Stimulated activated CD4-positive, alpha-beta T cell treated with anti-CD3 and anti-CD28 coated beads, Interleukin-12 subunit alpha, Interleukin-12 subunit beta, amount 100 ng/mL, for 24 hours (primary cell): ENCODE data around the gene ZNF593.

Experiments used
- DNase-seq, 2 experiments: peaks; one replicate each; pipeline ENCODE4 v3.0.0-alpha.2; 2020; ENCODE audit warnings: low read depth in 2 of 2

ZNF593 gene

GRCh38 chr1:26169669-26170471 lies at the start of gene ZNF593:
Gene ZNF593 (plus strand): TSS chr1:26169908. CDS start chr1:26169984, 76 bp downstream.
- peak; percentile 80 to 88 for DNase-seq

DNA sequence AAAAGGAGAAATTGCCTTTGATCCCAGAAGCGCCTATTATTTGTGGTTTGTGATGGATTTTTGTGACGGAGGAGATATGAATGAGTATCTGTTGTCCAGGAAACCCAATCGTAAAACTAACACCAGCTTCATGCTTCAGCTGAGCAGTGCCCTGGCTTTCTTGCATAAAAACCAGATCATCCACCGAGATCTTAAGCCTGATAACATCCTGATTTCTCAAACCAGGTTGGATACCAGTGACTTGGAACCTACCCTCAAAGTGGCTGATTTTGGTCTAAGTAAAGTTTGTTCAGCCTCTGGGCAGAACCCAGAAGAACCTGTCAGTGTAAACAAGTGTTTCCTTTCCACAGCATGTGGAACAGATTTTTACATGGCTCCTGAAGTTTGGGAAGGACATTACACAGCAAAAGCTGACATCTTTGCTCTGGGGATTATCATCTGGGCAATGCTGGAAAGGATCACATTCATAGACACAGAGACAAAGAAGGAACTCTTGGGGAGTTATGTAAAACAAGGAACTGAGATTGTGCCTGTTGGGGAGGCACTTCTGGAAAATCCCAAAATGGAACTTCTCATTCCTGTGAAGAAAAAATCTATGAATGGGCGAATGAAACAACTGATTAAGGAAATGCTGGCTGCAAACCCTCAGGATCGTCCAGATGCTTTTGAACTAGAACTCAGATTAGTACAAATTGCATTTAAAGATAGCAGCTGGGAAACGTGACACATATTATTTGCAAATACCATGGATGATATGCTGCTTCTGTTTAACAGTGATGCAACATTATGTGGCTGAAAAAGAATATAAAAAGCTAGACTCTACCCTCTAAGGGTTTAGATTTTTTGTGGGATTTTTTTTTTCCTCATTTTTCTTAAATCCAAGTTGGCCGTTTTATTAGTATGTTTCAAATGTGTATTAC lies 47.6 kb upstream of the ZNF593 start:
- DNase-seq, result no peak

DNA sequence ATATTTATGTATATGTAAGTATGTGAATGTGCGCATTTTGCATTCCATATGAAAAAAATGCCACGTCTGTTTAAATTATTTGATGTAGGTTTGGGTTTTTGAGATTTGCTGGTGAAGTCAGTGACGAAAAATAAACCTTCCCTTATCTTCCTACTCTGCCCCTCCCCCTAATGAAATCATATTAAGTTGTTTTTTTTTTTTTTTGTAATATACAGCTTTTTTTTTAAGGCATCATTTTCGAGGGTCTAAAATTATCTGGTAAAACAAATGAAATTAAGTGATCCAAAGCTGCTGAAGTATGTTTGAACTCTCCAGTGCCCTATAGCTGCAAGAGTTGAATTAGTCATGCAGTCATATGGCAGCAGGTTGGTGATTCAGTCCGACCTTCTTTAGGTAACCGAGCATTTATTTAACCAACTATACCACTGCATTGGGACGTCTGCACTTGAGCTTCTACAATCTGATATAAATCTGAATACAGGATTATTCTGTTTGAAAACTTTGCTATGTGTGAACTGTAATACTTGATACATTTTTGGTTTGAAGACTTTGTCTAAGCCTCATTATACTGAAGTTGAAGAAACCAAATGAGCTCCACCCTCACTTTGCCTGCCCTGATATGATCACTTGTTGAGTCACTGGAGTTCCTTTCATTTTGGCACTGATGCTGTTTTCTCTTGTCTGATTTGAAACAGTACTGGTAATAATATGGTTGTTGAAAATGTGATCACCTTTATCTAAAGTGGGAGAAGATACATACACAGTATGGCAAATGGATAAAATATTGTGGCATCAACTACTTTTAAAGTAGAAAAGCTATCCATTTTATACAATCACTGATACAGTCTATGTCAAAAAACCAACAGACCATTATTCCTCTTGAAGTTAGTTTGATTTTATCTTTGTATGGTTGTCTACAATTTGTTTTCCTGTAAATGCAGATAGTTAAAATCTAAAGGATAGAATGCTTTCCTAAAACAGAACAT lies 46.4 kb upstream of the ZNF593 start:
- no peak for DNase-seq

DNA sequence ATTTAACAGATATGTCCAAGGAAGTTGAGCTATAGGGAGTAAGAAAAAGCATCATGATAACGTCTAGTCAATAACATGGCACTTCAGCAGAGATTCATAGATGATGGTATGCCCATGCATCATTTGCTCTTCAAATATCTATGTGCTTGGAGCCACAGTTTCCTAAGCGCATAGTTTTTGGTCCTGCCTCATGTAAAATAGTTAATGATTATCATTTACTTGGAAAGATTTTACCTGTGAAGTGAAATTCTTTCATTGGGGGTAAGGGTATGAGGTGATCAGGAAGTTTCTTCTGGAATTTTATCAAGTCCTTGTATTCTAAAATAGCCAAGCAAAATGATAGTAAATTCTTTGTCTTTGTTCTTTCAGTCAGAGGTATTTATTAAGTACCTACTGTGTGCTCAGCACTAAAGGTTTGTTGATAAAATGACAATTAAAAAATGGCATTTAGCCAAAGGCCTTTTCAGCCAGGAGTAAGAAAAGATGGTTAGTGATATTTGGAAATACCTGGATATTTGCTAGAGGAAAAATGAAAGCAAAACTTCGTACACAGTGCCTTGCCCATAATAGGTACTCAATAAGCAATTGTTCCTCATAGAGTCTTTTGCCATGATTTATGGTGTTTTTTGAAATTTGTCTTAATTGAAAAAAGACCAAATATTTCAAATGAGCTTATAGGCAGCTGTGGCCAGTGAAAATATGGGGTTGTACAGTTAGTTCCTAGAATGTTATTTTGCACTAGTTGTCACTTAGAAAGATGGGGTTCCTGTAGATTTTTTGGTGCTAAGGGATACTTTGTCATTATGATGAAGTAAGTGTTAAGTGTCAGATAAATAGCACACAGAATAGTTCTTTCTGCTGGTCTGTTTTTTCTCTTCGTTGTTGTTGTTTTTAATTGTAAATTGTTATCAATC lies 45.0 kb upstream of the ZNF593 start:
- no peak for DNase-seq

GRCh38 chr1:26125382-26125781 lies 44.3 kb upstream of the ZNF593 start:
- DNase-seq, result no peak

DNA sequence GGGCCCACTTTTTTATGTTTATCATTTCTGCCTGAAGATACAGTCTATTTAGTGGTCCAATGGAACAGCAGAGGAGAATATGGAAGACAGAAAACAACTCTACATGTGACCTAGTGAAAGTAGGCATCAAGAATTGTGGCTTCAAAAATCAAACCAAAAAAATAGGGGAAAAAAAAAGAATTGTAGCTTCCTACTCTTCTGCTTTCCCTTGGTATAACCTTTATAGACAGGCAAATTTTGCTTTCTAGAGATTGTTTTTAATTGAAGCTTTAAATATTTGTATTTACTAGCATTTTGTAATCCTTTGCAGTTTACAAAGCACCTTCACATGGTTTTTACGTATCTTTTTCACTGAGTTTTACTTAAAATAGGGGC lies 43.8 kb upstream of the ZNF593 start:
- DNase-seq, result no peak

GRCh38 chr1:26126321-26127084 lies 43.2 kb upstream of the ZNF593 start:
- DNase-seq, result no peak

DNA sequence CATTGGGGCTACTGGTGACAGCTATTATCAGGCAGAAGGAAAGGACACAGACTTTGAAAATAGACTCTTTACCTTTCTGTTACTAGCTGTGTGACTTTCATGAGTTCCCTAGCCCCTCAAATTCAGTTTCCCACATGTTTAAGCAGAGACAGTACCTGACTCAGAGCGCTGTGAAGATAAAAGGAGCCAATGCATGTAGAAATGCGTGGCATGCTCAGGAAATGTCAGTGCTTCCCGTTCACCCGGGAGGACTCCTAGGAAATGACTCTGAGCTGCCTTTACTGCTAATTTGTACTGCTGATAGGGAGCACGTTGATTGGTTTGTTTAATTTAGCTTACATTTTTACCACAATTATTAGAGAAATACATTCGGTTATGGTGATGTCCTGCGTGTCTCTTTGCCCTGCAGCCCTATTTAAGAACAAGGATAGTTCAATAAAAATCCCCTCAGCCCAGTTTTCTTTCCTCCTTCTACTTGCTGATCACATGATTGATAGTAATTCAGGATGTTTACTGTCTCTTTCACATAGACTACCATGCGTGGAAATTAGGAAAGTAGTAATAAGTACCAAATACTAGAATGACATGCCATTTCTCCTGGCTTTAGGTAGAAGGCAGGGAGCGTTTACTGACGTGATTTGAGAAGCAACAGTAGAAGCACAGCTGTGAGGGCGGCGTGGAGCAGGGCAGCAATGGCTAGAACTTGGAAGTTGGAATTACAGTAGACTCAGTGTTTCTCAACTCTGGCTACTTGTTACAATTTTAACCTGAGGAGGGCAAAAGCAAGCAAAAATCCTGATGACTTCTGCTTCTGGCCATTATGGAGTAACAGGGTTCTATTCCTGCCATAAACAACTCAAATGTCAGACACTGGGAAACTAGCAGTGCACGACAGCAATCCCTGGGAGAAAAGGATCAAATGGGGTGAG lies 42.2 kb upstream of the ZNF593 start:
- no peak for DNase-seq

DNA sequence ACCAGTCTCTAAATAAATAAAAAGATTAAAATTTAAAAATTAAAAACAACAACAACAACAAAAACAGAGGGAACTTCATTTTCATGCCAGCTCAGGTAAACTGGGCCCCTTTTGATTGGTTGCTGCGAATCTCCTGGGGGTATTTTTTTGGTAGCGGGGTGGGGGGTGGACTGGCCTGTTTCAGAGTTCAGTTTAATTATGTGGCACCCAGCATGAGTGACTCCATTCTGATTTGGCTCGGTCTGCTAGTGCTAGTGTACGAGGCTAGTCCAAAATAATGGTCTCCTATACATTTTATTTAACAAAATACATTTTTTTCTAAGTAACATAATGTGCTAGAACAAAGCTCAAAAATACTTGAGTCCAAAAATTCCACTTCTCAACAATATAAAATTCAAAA lies 39.9 kb upstream of the ZNF593 start:
- no peak for DNase-seq

- DNase-seq, result no peak
Measured at GRCh38 chr1:26130695-26131094, 39.0 kb upstream of the ZNF593 start.

DNA sequence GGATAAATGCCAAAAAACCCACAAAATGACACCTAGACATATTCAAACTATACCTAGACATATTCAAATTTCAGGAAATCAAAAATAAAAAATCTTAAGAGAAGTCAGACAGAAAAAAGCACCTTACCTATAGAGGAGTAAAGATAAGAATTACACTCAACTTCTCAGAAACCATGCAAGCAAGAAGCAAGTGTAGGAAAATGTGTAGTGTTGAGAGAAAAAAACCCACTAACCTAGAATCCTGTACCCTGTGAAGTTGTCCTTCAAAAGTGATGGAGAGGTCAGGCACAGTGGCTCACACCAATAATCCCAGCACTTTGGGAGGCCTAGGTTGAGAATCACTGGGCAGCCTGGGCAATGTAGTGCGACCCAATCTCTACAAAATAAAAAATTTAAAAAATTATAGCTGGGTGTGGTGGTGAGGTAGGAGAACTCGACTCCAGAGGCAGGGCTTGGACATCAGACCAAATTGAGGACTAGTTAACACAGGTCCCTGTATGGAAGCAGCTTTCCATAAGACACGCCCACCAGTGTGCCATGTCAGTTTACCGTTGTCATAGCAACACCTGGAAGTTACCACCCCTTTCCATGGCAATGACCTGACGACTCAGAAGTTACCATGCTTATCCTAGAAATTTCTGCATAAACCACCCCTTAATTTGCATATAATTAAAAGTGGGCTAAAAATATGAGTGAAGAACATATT lies 37.4 kb upstream of the ZNF593 start:
- no peak for DNase-seq

DNA sequence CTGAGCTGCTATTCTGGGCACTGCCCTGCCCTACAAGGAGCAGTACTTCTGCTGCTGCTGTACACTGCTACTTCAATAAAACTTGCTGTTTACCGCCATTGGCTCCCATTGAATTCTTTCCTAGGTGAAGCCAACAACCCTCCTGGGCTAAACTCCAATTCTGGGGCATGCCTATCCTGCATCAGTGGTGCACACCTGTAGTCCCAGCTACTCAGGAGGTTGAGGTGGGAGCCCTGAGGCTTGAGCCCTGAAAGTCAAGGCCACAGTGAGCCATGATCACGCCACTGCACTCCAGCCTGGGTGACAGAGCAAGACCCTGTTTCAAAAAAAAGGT lies 36.9 kb upstream of the ZNF593 start:
- no peak for DNase-seq

DNA sequence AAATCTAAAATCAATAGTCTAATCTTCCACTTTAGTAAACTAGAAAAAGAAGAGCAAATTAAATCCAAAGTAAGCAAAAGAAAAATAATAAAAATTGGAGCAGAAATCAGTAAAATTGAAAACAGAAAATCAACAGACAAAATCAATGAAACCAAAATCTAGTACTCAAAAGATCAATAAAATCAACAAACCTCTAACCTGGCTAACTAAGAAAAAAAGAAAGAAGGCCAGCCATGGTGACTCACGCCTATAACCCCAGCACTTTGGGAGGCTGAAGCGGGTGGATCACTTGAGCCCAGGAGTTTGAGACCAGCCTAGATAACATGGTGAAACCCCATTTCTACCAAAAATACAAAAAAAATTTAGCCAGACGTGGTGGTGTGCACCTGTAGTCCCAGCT lies 35.2 kb upstream of the ZNF593 start:
- DNase-seq, result no peak

- DNase-seq, result no peak
Measured at GRCh38 chr1:26138974-26139558, 30.6 kb upstream of the ZNF593 start.

DNA sequence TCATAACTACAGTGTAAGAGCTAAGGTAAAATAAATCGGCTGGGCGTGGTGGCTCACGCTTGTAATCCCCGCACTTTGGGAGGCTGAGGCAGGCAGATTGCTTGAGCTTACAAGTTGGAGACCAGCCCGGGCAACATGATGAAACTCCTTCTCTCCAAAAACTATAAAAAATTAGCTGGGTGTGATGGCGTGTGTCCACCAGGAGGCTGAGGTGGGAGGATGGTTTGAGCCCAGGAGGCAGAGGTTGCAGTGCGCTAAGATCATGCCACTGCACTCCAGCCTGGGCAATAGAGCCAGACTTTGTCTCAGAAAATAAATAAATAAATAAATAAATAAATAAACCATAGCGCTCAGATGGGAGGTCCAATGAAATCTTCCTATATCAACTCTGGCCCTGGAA lies 27.5 kb upstream of the ZNF593 start:
- no peak for DNase-seq

DNA sequence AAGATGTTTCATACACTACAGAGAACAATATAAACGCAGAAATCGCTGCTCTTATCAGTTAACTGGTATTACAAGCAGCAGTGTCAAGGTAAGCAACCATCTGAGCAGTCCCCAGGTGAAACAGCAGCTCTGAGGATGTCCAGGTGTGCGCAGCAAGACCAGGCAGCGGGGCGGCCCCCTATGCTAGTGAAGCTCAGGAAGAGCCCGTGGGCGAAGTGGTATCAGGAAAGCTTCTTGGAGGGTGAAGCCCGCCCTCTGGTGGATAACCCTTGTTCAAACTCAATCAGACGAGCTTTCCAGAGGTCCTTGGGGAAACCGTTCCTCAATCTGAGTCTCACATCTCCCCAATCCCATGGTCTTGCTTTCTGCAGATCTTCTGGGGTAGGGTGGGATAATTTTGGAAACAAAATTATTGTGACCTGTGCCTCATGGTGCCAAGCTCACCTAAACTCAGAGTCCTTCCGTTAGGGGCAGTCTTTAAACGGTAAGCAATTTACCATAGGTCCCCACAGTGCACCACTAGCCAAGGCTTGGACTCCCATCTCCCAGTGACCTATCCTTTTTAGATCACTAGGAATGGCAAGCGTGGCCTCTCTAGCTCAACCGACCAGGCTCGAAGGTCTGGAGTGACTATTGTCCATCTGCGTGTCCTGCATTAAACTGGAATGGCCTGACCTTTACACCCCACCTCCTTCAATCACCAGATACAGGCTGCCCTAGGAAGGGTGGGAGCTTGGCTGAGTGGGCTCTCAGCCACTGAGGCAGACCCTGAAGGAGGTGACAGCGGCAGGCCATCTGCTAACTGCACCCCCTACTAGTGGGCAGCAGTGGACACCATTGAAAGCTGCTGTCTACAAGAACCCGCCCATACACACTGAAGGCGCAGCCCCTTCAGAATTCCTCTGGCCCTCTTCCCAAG lies 24.4 kb upstream of the ZNF593 start:
- DNase-seq, result peak; percentile 33 to 68

DNA sequence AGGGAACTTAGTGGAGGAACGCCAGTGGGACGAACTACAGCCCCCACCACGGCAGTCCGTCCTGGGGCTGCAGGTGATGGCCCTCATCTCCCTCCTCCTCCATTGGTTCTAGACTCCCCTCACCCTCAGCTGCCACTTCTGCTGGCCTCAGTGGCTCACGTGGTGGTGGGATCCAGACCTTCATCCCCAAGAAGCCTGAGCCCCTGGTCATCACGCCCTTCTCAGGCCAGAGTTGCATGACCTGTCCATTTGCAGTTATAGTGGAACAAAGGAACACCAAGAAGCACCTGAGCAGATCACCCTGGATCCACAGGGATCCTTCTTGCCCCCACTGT lies 23.8 kb upstream of the ZNF593 start:
- DNase-seq, result no peak
